ENCODE measurements around the gene TDRD3.

The TDRD3 gene

DNA sequence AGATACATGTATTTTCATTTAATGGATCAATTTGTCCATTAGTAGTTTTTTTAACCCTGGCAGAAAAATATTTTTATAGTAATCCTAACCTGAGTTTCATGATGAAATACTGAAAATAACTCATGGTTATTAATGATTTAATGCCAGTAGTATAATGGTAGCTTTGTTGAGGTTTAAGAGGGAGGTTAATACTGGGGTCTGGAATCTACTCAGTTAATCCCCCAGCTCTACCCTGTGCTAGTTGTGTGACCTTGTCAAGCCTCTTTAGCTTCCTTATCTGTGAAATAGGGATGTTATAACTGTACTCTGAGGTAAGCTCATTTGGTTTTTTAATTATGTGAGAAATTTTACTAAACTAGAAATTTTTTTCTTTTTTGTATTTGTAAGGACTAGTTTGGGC, 122.5 kb downstream of the TDRD3 start:
- no peak overlapping the region for H3K27ac ChIP-seq
- no peak overlapping the region for H3K4me3 ChIP-seq
- TF ChIP-seq, protein P1, sequence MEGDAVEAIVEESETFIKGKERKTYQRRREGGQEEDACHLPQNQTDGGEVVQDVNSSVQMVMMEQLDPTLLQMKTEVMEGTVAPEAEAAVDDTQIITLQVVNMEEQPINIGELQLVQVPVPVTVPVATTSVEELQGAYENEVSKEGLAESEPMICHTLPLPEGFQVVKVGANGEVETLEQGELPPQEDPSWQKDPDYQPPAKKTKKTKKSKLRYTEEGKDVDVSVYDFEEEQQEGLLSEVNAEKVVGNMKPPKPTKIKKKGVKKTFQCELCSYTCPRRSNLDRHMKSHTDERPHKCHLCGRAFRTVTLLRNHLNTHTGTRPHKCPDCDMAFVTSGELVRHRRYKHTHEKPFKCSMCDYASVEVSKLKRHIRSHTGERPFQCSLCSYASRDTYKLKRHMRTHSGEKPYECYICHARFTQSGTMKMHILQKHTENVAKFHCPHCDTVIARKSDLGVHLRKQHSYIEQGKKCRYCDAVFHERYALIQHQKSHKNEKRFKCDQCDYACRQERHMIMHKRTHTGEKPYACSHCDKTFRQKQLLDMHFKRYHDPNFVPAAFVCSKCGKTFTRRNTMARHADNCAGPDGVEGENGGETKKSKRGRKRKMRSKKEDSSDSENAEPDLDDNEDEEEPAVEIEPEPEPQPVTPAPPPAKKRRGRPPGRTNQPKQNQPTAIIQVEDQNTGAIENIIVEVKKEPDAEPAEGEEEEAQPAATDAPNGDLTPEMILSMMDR (IDR thresholded peaks at IDR 0.05) = no peak
- DNase-seq (ENCODE audit: low spot score) = no peak

DNA sequence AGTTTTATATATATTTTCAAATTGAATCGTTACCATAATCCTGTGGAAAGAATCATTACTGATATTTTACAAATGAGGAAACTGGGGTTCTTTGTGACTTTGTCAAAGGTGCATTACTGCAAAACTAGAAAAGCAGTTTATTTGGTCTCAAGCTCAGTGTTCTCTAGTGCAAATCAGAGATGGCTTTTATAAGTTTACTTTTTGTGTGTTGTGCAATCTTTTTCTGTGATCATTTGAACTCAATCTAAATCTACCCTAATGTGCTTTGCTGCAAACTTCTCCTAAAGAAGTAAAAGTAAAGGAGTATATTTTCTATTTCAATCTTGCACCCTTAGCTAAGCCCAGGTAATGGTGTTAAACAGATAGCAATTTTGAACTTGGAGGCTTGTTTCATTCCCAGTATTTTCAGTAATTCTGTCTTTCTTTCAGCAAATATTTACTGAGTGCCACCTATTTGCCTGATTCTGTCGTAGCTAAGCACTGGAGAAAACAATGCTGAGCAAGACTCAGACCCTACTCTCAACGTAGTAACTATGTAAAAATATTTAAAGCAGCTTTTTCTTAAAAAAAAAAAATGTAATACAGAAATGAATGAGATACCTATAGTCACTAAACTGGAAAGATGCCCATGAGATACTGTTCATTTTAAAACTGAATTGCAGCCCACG, 124.0 kb downstream of the TDRD3 start:
- H3K27ac ChIP-seq = no peak overlapping the region
- TF ChIP-seq, protein P1 (IDR thresholded peaks at IDR 0.05) = no peak
- no peak for DNase-seq (ENCODE audit: low spot score)

DNA sequence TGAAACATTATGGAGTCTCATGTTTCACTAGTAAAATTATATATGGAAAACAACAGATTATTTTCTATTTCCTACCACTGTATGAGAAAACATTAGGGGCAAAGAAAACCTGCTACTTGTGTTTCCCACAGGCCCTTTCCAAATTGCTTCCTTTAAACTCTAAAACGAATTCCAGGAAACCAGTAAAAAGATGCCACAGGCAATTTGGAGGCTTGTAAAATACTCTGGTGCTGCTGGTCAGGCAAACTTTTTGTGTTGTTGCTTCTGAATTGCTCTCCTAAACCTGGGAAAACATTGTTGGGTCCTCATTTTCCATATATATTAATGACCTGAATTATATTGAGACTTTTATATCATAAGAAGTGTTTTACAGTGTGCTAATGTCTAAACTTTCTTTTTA, 141.5 kb downstream of the TDRD3 start:
- DNase-seq (ENCODE audit: low spot score) = no peak
- Histone ChIP-seq H3K27ac (no peak overlapping the region), H3K4me3 (no peak overlapping the region)
- TF ChIP-seq, protein P1 (IDR thresholded peaks at IDR 0.05) = no peak

More for the DNA sequence above, 124.0 kb downstream of the TDRD3 start:
- no peak overlapping the region for H3K4me3 ChIP-seq

DNA sequence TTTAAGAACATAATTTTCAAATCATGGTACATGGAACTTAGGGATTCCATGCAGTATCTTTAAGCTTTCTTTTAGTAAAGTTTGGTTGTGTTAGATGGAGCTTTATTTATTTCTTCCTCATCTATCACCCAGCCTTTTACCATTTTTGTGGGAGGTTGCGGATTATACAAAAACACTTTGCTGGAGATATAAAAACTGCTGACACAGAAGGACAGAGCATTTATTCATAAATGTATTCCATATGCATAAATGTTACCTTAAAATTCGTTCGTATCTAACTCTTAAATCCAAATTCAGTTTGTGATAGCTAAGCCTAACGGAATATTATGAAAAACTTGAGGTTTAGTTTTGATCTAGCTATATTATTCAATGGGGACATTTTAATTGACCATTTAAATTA, 143.3 kb downstream of the TDRD3 start:
- Histone ChIP-seq H3K4me3 (no peak overlapping the region), H3K27ac (no peak overlapping the region)
- TF ChIP-seq, protein P1 (IDR thresholded peaks at IDR 0.05) = no peak
- no peak for DNase-seq (ENCODE audit: low spot score)

DNA sequence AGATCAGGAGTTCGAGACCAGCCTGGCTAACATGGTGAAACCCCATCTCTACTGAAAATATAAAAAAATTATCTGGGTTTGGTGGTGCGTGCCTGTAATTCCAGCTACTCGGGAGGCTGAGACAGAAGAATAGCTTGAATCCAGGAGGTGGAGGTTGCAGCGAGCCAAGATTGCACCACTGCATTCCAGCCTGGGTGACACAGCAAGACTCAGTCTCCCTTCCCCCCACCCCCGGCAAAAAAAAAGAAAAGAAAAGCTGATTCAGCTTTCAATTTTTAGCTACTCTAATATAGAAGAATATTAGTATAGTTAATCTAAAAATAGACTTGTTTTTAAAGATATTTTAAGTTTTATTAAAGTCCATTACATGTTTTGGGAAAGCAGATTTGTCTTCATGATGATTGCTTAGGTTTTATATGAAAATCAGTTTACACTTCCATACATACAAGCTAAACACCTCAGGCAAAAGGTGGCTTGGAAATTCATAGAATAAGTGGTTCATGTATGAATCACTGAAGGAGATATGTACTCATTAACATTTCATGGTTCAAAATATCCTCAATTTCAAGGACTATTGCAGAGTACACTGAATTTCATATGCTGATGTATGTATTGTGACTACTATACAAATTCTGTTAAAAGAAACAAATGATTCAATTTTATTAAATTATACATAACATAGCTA, 165.2 kb downstream of the TDRD3 start:
- no peak for DNase-seq (ENCODE audit: low spot score)
- Histone ChIP-seq H3K27ac (no peak overlapping the region), H3K4me3 (no peak overlapping the region)
- TF ChIP-seq, protein P1 (IDR thresholded peaks at IDR 0.05) = no peak

DNA sequence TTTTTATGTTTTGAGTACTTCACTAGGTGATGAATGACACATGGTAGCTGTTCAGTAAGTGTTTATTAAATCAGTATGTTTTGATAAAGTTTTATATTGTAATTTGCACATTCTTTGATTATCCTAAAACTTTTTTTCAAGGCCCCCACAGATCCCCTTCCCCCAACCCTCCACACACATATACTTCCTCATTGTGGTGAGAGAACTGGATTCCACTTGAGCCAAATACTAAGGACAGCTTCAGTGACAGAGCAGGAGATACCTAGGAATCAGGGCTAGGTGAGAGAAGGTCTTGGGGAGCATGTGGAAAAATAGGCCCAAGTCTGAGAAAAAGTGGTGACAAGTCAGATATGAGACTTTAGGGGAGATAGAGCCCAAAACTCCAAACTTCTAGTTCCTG, 174.6 kb downstream of the TDRD3 start:
- TF ChIP-seq, protein P1 (IDR thresholded peaks at IDR 0.05) = no peak
- Histone ChIP-seq H3K4me3 (no peak overlapping the region), H3K27ac (no peak overlapping the region)
- DNase-seq (ENCODE audit: low spot score) = no peak

Measured in coronary artery (tissue), 2 donors.